ENCODE results near the gene RAB7B. TPM values are rescaled to one million over a fixed set of nuclear protein-coding genes. Genes with fewer than 3 reads are reported as not detected.
"Not testable (repeated sequence)": the region's sequence is repeated elsewhere in the genome, so short reads cannot be mapped to it uniquely, and the experiment has no call there.

Gene RAB7B
- total RNA-seq: 1 to 10 TPM; 1.6 to 6.0 (median 4.8) TPM
- 2.8 TPM for polyA plus RNA-seq
- long read RNA-seq, donor 1, transcript RAB7B-201 (6 exons, 2,888 nt): major isoform, 5 of 6 reads
- long read RNA-seq, donor 1, partial matches to known transcripts: 0 of 6 reads
- long read RNA-seq, donor 1, other reads (novel, unspliced or antisense): 1 of 6 reads
- long read RNA-seq, donor 2, transcript RAB7B-201 (6 exons, 2,888 nt): major isoform, 7 of 7 reads
- long read RNA-seq, donor 2, partial matches to known transcripts: 0 of 7 reads
- long read RNA-seq, donor 2, other reads (novel, unspliced or antisense): 0 of 7 reads
- long read RNA-seq, donor 3, transcript RAB7B-201 (6 exons, 2,888 nt): major isoform, 5 of 9 reads
- long read RNA-seq, donor 3, partial matches to known transcripts: 1 of 9 reads
- long read RNA-seq, donor 3, other reads (novel, unspliced or antisense): 1 of 9 reads
- long read RNA-seq, donor 4, transcript RAB7B-201 (6 exons, 2,888 nt): major isoform, 5 of 7 reads
- long read RNA-seq, donor 4, partial matches to known transcripts: 0 of 7 reads
- long read RNA-seq, donor 4, other reads (novel, unspliced or antisense): 1 of 7 reads

- peaks cover 26% of the 10 kb centered on the region for H3K4me1 ChIP-seq (ENCODE audit: control insufficient read depth, insufficient read depth, low read length)
- H3K27ac ChIP-seq (ENCODE audit: low read length): peak within 1 kb of the TSS; percentile 84
- WGBS: 35% methylated on average over 12 of the region's 12 CpGs
- H3K27me3 ChIP-seq (ENCODE audit: control insufficient read depth, insufficient read depth): no peaks in the 10 kb centered on the region
- H3K4me3 ChIP-seq (ENCODE audit: low read length): peak within 1 kb of the TSS; percentile 44
- no peaks in the 10 kb centered on the region for H3K9me3 ChIP-seq (ENCODE audit: control insufficient read depth, low read length)
- intact Hi-C loops (cut with DNase I): no loop called here
- DNase-seq: peak; percentile 78 to 87 (median 86)
- ATAC-seq: peak; percentile 80 to 85
Measured at GRCh38 chr1:206002871-206003801, at the start of gene RAB7B. TSS of gene RAB7B (minus strand) at chr1:206003395. CDS start at chr1:205994135, 9,260 bp downstream.

- H3K4me3 ChIP-seq (ENCODE audit: low read length); H3K4me1 ChIP-seq (ENCODE audit: control insufficient read depth, insufficient read depth, low read length); intact Hi-C loops (cut with DNase I); H3K27me3 ChIP-seq (ENCODE audit: control insufficient read depth, insufficient read depth); DNase-seq; H3K9me3 ChIP-seq (ENCODE audit: control insufficient read depth, low read length); H3K27ac ChIP-seq (ENCODE audit: low read length); ATAC-seq: not testable (repeated sequence)
- 99% methylated on average over 6 of the region's 8 CpGs for WGBS
Measured at GRCh38 chr1:206052231-206052865, 49.2 kb upstream of the RAB7B start.

DNA sequence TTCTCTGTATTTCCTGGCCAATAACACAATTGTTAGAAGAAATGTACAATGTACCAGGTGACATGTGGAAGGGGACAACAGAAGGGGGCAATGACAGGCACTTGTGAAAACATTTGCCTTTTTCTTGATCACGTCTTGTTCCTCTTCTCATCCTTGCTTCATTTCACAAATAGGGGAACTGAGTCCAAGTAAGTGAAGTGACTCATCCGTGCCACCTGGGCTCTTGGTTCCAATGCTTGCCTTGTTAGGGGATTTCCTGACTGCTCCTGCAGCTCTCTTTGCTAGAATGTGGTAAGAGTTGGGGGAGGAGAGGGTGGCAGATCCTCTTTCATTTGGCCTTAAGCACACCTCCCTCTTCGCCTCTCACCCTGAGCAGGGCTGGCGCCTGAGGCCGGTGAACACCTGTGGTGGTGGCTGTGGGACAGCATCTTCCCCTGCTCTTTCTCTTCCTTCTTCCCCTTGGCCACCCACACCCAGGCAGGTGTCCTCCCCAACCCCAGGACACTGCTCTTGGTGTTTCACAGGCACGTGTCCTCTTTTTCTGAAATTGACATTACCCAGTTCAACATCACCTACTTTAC is 47.5 kb upstream of the RAB7B start:
- 80% methylated on average over 6 of the region's 6 CpGs for WGBS
- H3K27ac ChIP-seq (ENCODE audit: low read length): no peak overlapping the region
- no peaks in the 10 kb centered on the region for H3K9me3 ChIP-seq (ENCODE audit: control insufficient read depth, low read length)
- ATAC-seq (no peak), DNase-seq (no peak)
- peaks cover 2% of the 10 kb centered on the region for H3K4me1 ChIP-seq (ENCODE audit: control insufficient read depth, insufficient read depth, low read length)
- H3K4me3 ChIP-seq (ENCODE audit: low read length): no peak overlapping the region
- intact Hi-C loops (cut with DNase I): no loop called here
- no peaks in the 10 kb centered on the region for H3K27me3 ChIP-seq (ENCODE audit: control insufficient read depth, insufficient read depth)

DNA sequence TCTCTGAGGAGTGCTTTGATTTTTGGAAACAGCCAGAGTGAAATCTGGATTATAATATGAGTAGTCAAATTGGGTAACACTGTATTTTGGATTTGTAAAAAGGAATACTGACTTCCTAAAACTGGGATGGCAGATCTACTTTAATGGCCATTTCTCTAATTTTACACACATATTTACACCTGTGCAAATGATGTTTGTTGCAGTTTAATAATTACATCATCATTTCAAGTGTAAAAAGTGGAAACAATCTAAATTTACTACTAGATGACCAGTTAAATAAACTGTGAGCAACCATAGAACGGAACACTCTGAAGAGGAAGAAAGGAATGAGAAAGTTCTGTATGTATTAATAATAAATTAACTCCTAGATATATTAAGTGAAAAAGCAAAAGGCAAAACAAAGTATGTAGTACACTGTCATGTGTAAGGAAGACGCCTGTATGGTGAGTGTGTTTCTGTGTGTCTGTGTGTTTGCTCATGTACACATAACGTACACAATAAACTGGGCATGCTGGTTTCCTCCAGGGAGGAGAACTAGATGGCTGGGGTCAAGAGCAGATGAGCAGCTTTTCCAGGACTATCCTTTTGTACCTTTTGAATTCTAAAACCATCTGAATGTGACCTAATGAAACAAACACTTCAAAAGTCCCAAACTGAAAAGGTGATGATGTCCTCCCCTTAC is 46.9 kb upstream of the RAB7B start:
- WGBS: 90% methylated on average over 3 of the region's 3 CpGs
- H3K27ac ChIP-seq (ENCODE audit: low read length): no peak overlapping the region
- no peaks in the 10 kb centered on the region for H3K9me3 ChIP-seq (ENCODE audit: control insufficient read depth, low read length)
- ATAC-seq: no peak
- H3K27me3 ChIP-seq (ENCODE audit: control insufficient read depth, insufficient read depth): no peaks in the 10 kb centered on the region
- intact Hi-C loops (cut with DNase I): no loop called here
- DNase-seq: no peak
- H3K4me3 ChIP-seq (ENCODE audit: low read length): no peak overlapping the region
- peaks cover 2% of the 10 kb centered on the region for H3K4me1 ChIP-seq (ENCODE audit: control insufficient read depth, insufficient read depth, low read length)

GRCh38 chr1:206049293-206049692 is 46.1 kb upstream of the RAB7B start:
- Histone ChIP-seq H3K4me1 (ENCODE audit: control insufficient read depth, insufficient read depth, low read length) (peaks cover 2% of the 10 kb centered on the region), H3K4me3 (ENCODE audit: low read length) (no peak overlapping the region), H3K27ac (ENCODE audit: low read length) (no peak overlapping the region), H3K9me3 (ENCODE audit: control insufficient read depth, low read length) (no peaks in the 10 kb centered on the region), H3K27me3 (ENCODE audit: control insufficient read depth, insufficient read depth) (no peaks in the 10 kb centered on the region)
- no peak for DNase-seq
- intact Hi-C loops (cut with DNase I): no loop called here
- no peak for ATAC-seq

GRCh38 chr1:206048582-206048981 is 45.4 kb upstream of the RAB7B start:
- Histone ChIP-seq H3K27ac (ENCODE audit: low read length) (no peak overlapping the region), H3K4me3 (ENCODE audit: low read length) (no peak overlapping the region), H3K4me1 (ENCODE audit: control insufficient read depth, insufficient read depth, low read length) (peaks cover 2% of the 10 kb centered on the region), H3K9me3 (ENCODE audit: control insufficient read depth, low read length) (no peaks in the 10 kb centered on the region), H3K27me3 (ENCODE audit: control insufficient read depth, insufficient read depth) (no peaks in the 10 kb centered on the region)
- ATAC-seq (peak in 1 of 2 donors; percentile 64), DNase-seq (peak; percentile 24 to 61 (median 55))
- 67% methylated on average over 6 of the region's 6 CpGs for WGBS
- intact Hi-C loops (cut with DNase I): no loop called here

GRCh38 chr1:206047271-206047670 is 44.1 kb upstream of the RAB7B start:
- no peak overlapping the region for H3K27ac ChIP-seq (ENCODE audit: low read length)
- intact Hi-C loops (cut with DNase I): no loop called here
- peaks cover 2% of the 10 kb centered on the region for H3K4me1 ChIP-seq (ENCODE audit: control insufficient read depth, insufficient read depth, low read length)
- DNase-seq: no peak
- no peaks in the 10 kb centered on the region for H3K9me3 ChIP-seq (ENCODE audit: control insufficient read depth, low read length)
- WGBS: 78% methylated on average over 4 of the region's 4 CpGs
- no peak overlapping the region for H3K4me3 ChIP-seq (ENCODE audit: low read length)
- no peak for ATAC-seq
- H3K27me3 ChIP-seq (ENCODE audit: control insufficient read depth, insufficient read depth): no peaks in the 10 kb centered on the region

GRCh38 chr1:206041640-206042039 is 38.4 kb upstream of the RAB7B start:
- Histone ChIP-seq H3K27me3 (ENCODE audit: control insufficient read depth, insufficient read depth) (no peaks in the 10 kb centered on the region), H3K9me3 (ENCODE audit: control insufficient read depth, low read length) (no peaks in the 10 kb centered on the region), H3K4me1 (ENCODE audit: control insufficient read depth, insufficient read depth, low read length) (peaks cover 3% of the 10 kb centered on the region), H3K27ac (ENCODE audit: low read length) (no peak overlapping the region), H3K4me3 (ENCODE audit: low read length) (no peak overlapping the region)
- DNase-seq (no peak), ATAC-seq (no peak)
- 68% methylated on average over 7 of the region's 7 CpGs for WGBS
- intact Hi-C loops (cut with DNase I): no loop called here

- intact Hi-C loops (cut with DNase I): no loop called here
- Histone ChIP-seq H3K9me3 (ENCODE audit: control insufficient read depth, low read length) (no peaks in the 10 kb centered on the region), H3K27me3 (ENCODE audit: control insufficient read depth, insufficient read depth) (no peaks in the 10 kb centered on the region), H3K27ac (ENCODE audit: low read length) (no peak overlapping the region), H3K4me3 (ENCODE audit: low read length) (no peak overlapping the region), H3K4me1 (ENCODE audit: control insufficient read depth, insufficient read depth, low read length) (peaks cover 3% of the 10 kb centered on the region)
- ATAC-seq (no peak), DNase-seq (no peak)
- WGBS: 67% methylated on average over 5 of the region's 5 CpGs
Measured at GRCh38 chr1:206040328-206040727, 37.1 kb upstream of the RAB7B start.

Data from right cardiac atrium (tissue), 5 donors.